CD14-positive monocyte (primary cell): ENCODE results near the gene IGF1R. TPM values are rescaled to one million over a fixed set of nuclear protein-coding genes. Genes with fewer than 3 reads are reported as not detected.

Experiments used
- DNase-seq, 3 donors: peaks; one replicate each; pipeline ENCODE4 v3.0.0-alpha.2; 2011 to 2022
- H2AFZ ChIP-seq: 2 replicates; pipeline ENCODE4 v1.6.0; 2012; ENCODE audit warnings: mild to moderate bottlenecking, low read depth, low read length, inconsistent platforms; ENCODE audit not compliant: insufficient read depth, poor library complexity, severe bottlenecking
- H3K27ac ChIP-seq, 2 donors: 1 replicate in 1 of 2; 2 replicates in 1 of 2; pipeline ENCODE4 v1.5.1; 2012 to 2013; ENCODE audit warnings: low read length in 2 of 2, control low read depth in 1 of 2, inconsistent platforms in 1 of 2, low read depth in 1 of 2, mild to moderate bottlenecking in 1 of 2
- H3K27me3 ChIP-seq, 2 donors: one replicate each; pipeline versions ENCODE4 v1.6.0 to v1.6.1; 2011 to 2013; ENCODE audit warnings: low read length in 2 of 2; ENCODE audit not compliant: control insufficient read depth in 2 of 2, insufficient read depth in 2 of 2
- H3K36me3 ChIP-seq, 2 donors: replicated peaks in 1 of 2; 1 replicate in 1 of 2; 2 replicates in 1 of 2; pipeline versions ENCODE4 v1.5.1 to v1.6.1; 2012 to 2013; ENCODE audit warnings: low read length in 2 of 2, control low read depth in 1 of 2, inconsistent platforms in 1 of 2, mild to moderate bottlenecking in 1 of 2; ENCODE audit not compliant: insufficient read depth in 2 of 2, control insufficient read depth in 1 of 2
- H3K4me1 ChIP-seq, 2 donors: 1 replicate in 1 of 2; 2 replicates in 1 of 2; pipeline versions ENCODE4 v1.5.1 to v1.6.1; 2012 to 2013; ENCODE audit warnings: low read length in 2 of 2, control low read depth in 1 of 2, inconsistent platforms in 1 of 2, mild to moderate bottlenecking in 1 of 2, moderate library complexity in 1 of 2; ENCODE audit not compliant: insufficient read depth in 2 of 2, control insufficient read depth in 1 of 2
- H3K4me2 ChIP-seq: replicated peaks from 2 replicates; pipeline ENCODE3; 2012; ENCODE audit warnings: low read length, moderate library complexity, mild to moderate bottlenecking; ENCODE audit not compliant: poor library complexity, severe bottlenecking; ENCODE audit errors: extremely low read depth
- H3K4me3 ChIP-seq, 3 experiments: fragments of 200-600 bp in 1 of 3; sonication (generic) in 1 of 3; replicated peaks in 1 of 3; 1 replicate in 2 of 3; 2 replicates in 1 of 3; pipeline ENCODE4 v1.5.1; 2011 to 2013; ENCODE audit warnings: low read length in 3 of 3, mild to moderate bottlenecking in 3 of 3, control low read depth in 2 of 3, low read depth in 2 of 3, inconsistent platforms in 1 of 3, moderate library complexity in 1 of 3
- H3K79me2 ChIP-seq: 2 replicates; pipeline ENCODE4 v1.6.0; 2012; ENCODE audit warnings: mild to moderate bottlenecking, control low read depth, inconsistent platforms, low read length, moderate library complexity; ENCODE audit not compliant: insufficient read depth
- H3K9ac ChIP-seq: 2 replicates; pipeline ENCODE4 v1.6.0; 2017; ENCODE audit warnings: low read length, mild to moderate bottlenecking; ENCODE audit not compliant: insufficient read depth, poor library complexity, severe bottlenecking
- H3K9me3 ChIP-seq, 2 donors: replicated peaks in 1 of 2; 1 replicate in 1 of 2; 2 replicates in 1 of 2; pipeline versions ENCODE4 v1.5.1 to v1.6.1; 2012 to 2013; ENCODE audit warnings: low read length in 2 of 2, control low read depth in 1 of 2; ENCODE audit not compliant: control insufficient read depth in 1 of 2, insufficient read depth in 1 of 2
- H4K20me1 ChIP-seq: 2 replicates; pipeline ENCODE4 v1.6.0; 2012; ENCODE audit warnings: mild to moderate bottlenecking, low read length, control low read depth, moderate library complexity; ENCODE audit not compliant: insufficient read depth
- H3K27ac Mint-ChIP-seq, 7 donors: one replicate each; pipeline ENCODE4 v1.8.0; 2020; ENCODE audit warnings: mild to moderate bottlenecking in 7 of 7, mixed read lengths in 7 of 7, moderate library complexity in 6 of 7, inconsistent platforms in 2 of 7
- H3K27me3 Mint-ChIP-seq, 3 donors: one replicate each; pipeline ENCODE4 v1.8.0; 2021 to 2022; ENCODE audit warnings: low read depth in 3 of 3, mild to moderate bottlenecking in 3 of 3, mixed read lengths in 3 of 3, moderate library complexity in 3 of 3, inconsistent platforms in 1 of 3
- H3K36me3 Mint-ChIP-seq, 2 donors: one replicate each; pipeline ENCODE4 v1.8.0; 2020; ENCODE audit warnings: mixed read lengths in 2 of 2, inconsistent platforms in 1 of 2, mild to moderate bottlenecking in 1 of 2
- H3K4me1 Mint-ChIP-seq: one replicate; pipeline ENCODE4 v1.8.0; 2020; ENCODE audit warnings: mild to moderate bottlenecking, mixed read lengths
- H3K4me3 Mint-ChIP-seq, 2 donors: one replicate each; pipeline ENCODE4 v1.8.0; 2020; ENCODE audit warnings: mild to moderate bottlenecking in 2 of 2, mixed read lengths in 2 of 2, moderate library complexity in 1 of 2
- H3K9me3 Mint-ChIP-seq, 7 donors: one replicate each; pipeline ENCODE4 v1.8.0; 2020 to 2022; ENCODE audit warnings: mixed read lengths in 7 of 7, mild to moderate bottlenecking in 6 of 7, moderate library complexity in 6 of 7, inconsistent platforms in 2 of 7
- WGBS: methylation state at CpG from one replicate; pipeline ENCODE4 v1.1.5; 2013; ENCODE audit warnings: missing lambda C conversion rate; ENCODE audit not compliant: insufficient coverage; 5-methylcytosine and 5-hydroxymethylcytosine counted together
- intact Hi-C, 2 donors: fragments of 100-400 bp; cut with micrococcal nuclease; formaldehyde crosslinking; loops; one replicate each; pipeline versions ENCODE4 v1.15.0 to v1.15.1; 2023
- polyA plus RNA-seq, 3 donors: library from polyadenylated mRNA; depleted of rRNA in 1 of 3; unstranded in 2 of 3; stranded (reverse) in 1 of 3; fragments of 300-500 nt in 2 of 3; fragments of >200 nt in 1 of 3; fragmentation: Illumina TruSeq in 2 of 3; gene quantifications; 1 replicate in 2 of 3; 2 replicates in 1 of 3; pipeline ENCODE4 v1.2.3, GENCODE V29; 2012 to 2021
- TF ChIP-seq, protein P1 (sequence below): fragments of 200-600 bp; IDR thresholded peaks from one replicate; pipeline ENCODE4 v1.8.0; 2022; ENCODE audit warnings: antibody characterized with exemption, mild to moderate bottlenecking

IGF1R gene
- polyA plus RNA-seq, 3 donors: 0.35 to 4.9 (median 0.67) TPM

DNA sequence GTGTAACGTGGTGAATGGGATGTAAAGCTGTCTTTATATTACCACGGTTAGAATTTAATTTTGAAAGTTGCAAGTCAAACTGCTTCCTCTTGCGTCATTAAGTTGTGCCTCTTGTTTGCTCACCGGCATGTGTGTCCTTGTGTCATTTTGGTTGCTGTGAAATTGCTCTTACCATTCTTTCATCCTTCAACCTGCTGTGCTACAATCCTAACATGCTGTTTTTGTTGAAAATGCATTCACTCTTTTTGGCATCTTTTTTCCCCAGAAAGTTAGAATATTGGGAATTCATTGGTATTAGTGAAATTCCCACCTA lies 194.6 kb downstream of the IGF1R start:
- H3K27ac Mint-ChIP-seq: peak overlapping the region in 1 of 7 donors; percentile 12
- Histone ChIP-seq H3K4me2 (no peak overlapping the region), H3K79me2 (peaks cover 31% of the 10 kb centered on the region), H3K9me3 (no peaks in the 10 kb centered on the region), H4K20me1 (peaks cover 33% of the 10 kb centered on the region), H3K4me3 (no peak overlapping the region), H3K27me3 (no peaks in the 10 kb centered on the region), H3K27ac (no peak overlapping the region), H3K4me1 (peaks cover 15 to 30% of the 10 kb centered on the region in 2 donors), H2AFZ (no peak overlapping the region), H3K36me3 (no peaks in the 10 kb centered on the region), H3K9ac (no peak overlapping the region)
- peak in 1 of 3 donors; percentile 17 for DNase-seq
- H3K36me3 Mint-ChIP-seq: peaks cover 0 to 3% of the 10 kb centered on the region in 2 donors
- H3K4me1 Mint-ChIP-seq: peaks cover 31% of the 10 kb centered on the region
- no CpG with 5 or more reads among the region's 4 CpGs for WGBS
- TF ChIP-seq, protein P1, sequence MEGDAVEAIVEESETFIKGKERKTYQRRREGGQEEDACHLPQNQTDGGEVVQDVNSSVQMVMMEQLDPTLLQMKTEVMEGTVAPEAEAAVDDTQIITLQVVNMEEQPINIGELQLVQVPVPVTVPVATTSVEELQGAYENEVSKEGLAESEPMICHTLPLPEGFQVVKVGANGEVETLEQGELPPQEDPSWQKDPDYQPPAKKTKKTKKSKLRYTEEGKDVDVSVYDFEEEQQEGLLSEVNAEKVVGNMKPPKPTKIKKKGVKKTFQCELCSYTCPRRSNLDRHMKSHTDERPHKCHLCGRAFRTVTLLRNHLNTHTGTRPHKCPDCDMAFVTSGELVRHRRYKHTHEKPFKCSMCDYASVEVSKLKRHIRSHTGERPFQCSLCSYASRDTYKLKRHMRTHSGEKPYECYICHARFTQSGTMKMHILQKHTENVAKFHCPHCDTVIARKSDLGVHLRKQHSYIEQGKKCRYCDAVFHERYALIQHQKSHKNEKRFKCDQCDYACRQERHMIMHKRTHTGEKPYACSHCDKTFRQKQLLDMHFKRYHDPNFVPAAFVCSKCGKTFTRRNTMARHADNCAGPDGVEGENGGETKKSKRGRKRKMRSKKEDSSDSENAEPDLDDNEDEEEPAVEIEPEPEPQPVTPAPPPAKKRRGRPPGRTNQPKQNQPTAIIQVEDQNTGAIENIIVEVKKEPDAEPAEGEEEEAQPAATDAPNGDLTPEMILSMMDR: no peak
- H3K9me3 Mint-ChIP-seq: no peaks in the 10 kb centered on the region
- intact Hi-C loops: no loop called here
- peaks cover 0 to 3% (median 0%) of the 10 kb centered on the region in 3 donors for H3K27me3 Mint-ChIP-seq
- no peak overlapping the region for H3K4me3 Mint-ChIP-seq

DNA sequence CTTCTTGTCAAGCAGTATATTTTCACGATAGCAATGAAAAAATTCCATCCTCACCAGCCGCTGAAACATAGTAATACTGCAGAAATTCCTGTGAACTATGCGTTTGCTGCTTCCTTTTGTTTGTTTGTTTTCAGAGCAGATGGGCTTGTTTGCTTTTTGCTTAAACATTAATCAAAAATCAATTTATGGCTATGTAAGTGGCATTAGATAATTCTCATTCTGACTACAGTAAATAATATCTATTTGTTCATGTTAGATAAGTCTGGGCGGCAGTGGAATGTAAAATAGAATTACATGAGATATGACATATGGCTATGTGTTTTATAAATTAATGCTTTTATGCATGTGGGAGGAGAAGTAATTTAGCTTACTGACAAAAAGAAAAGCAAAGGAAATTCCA lies 195.5 kb downstream of the IGF1R start:
- intact Hi-C loops: no loop called here
- no peak overlapping the region for H2AFZ ChIP-seq

More for the DNA sequence above, 195.5 kb downstream of the IGF1R start:
- Mint-ChIP-seq H3K4me3 (no peak overlapping the region), H3K36me3 (peaks cover 0 to 3% of the 10 kb centered on the region in 2 donors), H3K27me3 (peaks cover 0 to 3% (median 0%) of the 10 kb centered on the region in 3 donors), H3K9me3 (no peaks in the 10 kb centered on the region), H3K4me1 (peaks cover 31% of the 10 kb centered on the region), H3K27ac (no peak overlapping the region)
- peaks cover 15 to 30% of the 10 kb centered on the region in 2 donors for H3K4me1 ChIP-seq
- H3K9me3 ChIP-seq: no peaks in the 10 kb centered on the region
- no peak overlapping the region for H3K4me2 ChIP-seq
- DNase-seq: no peak
- H3K36me3 ChIP-seq: no peaks in the 10 kb centered on the region
- peaks cover 26% of the 10 kb centered on the region for H4K20me1 ChIP-seq
- no peaks in the 10 kb centered on the region for H3K27me3 ChIP-seq
- peaks cover 22% of the 10 kb centered on the region for H3K79me2 ChIP-seq
- H3K27ac ChIP-seq: no peak overlapping the region
- no CpG with 5 or more reads among the region's 4 CpGs for WGBS
- TF ChIP-seq, protein P1: no peak
- H3K9ac ChIP-seq: no peak overlapping the region
- no peak overlapping the region for H3K4me3 ChIP-seq
